Activated T-helper 1 cell treated with anti-CD3 and anti-CD28 coated beads, Interleukin-12 subunit alpha, Interleukin-12 subunit beta, Interleukin-2, Interleukin-4 antibody, amounts not matched to agents 30 ng/mL and 10 ng/mL and 1 ng/mL, durations not matched to agents 14 hours and 24 hours and 36 hours (primary cell): ENCODE data around the gene SLC25A52. TPM values are rescaled to one million over a fixed set of nuclear protein-coding genes. Genes with fewer than 3 reads are reported as not detected.

Experiments used
- total RNA-seq: library from RNA; stranded (reverse); gene quantifications from 2 replicates; pipeline ENCODE4 v1.2.3, GENCODE V29; 2022

The SLC25A52 gene
- total RNA-seq, 1 donor from 2014 or later = not detected

Other genes starting within 250 kb of the SLC25A52 start
- not detected in 2 replicates for gene TTR, start 169.0 kb downstream of the SLC25A52 start, total RNA-seq
- gene B4GALT6, start 76.3 kb downstream of the SLC25A52 start, total RNA-seq = 1.8 and 3.0 TPM in 2 replicates
- 36.7 and 41.6 TPM in 2 replicates for gene TRAPPC8, start 182.2 kb upstream of the SLC25A52 start, total RNA-seq